ENCODE data around the gene SULF2.

The SULF2 gene

GRCh38 chr20:47686545-47686944, 98.7 kb downstream of the SULF2 start:
- Histone ChIP-seq H3K9me3 (no peaks in the 10 kb centered on the region), H3K27me3 (no peaks in the 10 kb centered on the region), H3K27ac (no peak overlapping the region), H3K36me3 (peaks cover 76% of the 10 kb centered on the region), H3K4me1 (ENCODE audit: control insufficient read depth in 1 of 2, insufficient read depth in 1 of 2, low read depth in 1 of 2, low read length in 1 of 2) (no peaks in the 10 kb centered on the region), H3K4me3 (ENCODE audit: low read depth in 1 of 2, low read length in 1 of 2) (no peak overlapping the region)
- TF ChIP-seq, protein P1, sequence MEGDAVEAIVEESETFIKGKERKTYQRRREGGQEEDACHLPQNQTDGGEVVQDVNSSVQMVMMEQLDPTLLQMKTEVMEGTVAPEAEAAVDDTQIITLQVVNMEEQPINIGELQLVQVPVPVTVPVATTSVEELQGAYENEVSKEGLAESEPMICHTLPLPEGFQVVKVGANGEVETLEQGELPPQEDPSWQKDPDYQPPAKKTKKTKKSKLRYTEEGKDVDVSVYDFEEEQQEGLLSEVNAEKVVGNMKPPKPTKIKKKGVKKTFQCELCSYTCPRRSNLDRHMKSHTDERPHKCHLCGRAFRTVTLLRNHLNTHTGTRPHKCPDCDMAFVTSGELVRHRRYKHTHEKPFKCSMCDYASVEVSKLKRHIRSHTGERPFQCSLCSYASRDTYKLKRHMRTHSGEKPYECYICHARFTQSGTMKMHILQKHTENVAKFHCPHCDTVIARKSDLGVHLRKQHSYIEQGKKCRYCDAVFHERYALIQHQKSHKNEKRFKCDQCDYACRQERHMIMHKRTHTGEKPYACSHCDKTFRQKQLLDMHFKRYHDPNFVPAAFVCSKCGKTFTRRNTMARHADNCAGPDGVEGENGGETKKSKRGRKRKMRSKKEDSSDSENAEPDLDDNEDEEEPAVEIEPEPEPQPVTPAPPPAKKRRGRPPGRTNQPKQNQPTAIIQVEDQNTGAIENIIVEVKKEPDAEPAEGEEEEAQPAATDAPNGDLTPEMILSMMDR (IDR thresholded peaks at IDR 0.05) = no peak

GRCh38 chr20:47684306-47685080, 100.8 kb downstream of the SULF2 start:
- Histone ChIP-seq H3K27ac (no peak overlapping the region), H3K36me3 (peaks cover 86% of the 10 kb centered on the region), H3K4me3 (ENCODE audit: low read depth in 1 of 2, low read length in 1 of 2) (no peak overlapping the region), H3K9me3 (no peaks in the 10 kb centered on the region), H3K27me3 (no peaks in the 10 kb centered on the region), H3K4me1 (ENCODE audit: control insufficient read depth in 1 of 2, insufficient read depth in 1 of 2, low read depth in 1 of 2, low read length in 1 of 2) (no peaks in the 10 kb centered on the region)
- TF ChIP-seq, protein P1 (IDR thresholded peaks at IDR 0.05) = no peak

DNA sequence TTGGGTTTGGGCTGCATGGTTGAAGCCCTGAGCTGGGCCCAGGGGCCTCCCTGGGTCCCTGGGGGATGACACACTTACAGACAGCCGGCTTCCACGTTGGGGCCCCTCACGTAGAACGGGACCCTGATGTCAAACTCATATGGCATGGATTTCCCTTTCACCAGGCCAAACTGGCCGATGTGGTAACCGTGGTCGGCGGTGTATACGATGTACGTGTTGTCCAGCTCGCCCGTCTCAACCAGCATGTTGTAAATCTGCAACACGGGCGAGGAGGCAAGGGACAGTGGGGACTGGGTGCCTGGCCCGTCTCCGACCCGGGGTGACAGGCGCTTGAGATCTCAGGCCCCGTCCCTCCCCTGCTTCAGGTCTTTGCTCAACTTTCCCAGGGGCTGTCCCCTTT, 102.4 kb downstream of the SULF2 start:
- Histone ChIP-seq H3K4me1 (ENCODE audit: control insufficient read depth in 1 of 2, insufficient read depth in 1 of 2, low read depth in 1 of 2, low read length in 1 of 2) (no peaks in the 10 kb centered on the region), H3K27me3 (no peaks in the 10 kb centered on the region), H3K4me3 (ENCODE audit: low read depth in 1 of 2, low read length in 1 of 2) (no peak overlapping the region), H3K27ac (no peak overlapping the region), H3K36me3 (peaks cover 88% of the 10 kb centered on the region), H3K9me3 (no peaks in the 10 kb centered on the region)
- TF ChIP-seq, protein P1 (IDR thresholded peaks at IDR 0.05) = no peak

GRCh38 chr20:47682028-47682783, 103.1 kb downstream of the SULF2 start:
- TF ChIP-seq, protein P1 (IDR thresholded peaks at IDR 0.05) = no peak
- no peaks in the 10 kb centered on the region for H3K4me1 ChIP-seq (ENCODE audit: control insufficient read depth in 1 of 2, insufficient read depth in 1 of 2, low read depth in 1 of 2, low read length in 1 of 2)
- H3K4me3 ChIP-seq (ENCODE audit: low read depth in 1 of 2, low read length in 1 of 2) = no peak overlapping the region
- no peak overlapping the region for H3K27ac ChIP-seq
- H3K27me3 ChIP-seq = no peaks in the 10 kb centered on the region
- peaks cover 90% of the 10 kb centered on the region for H3K36me3 ChIP-seq
- no peaks in the 10 kb centered on the region for H3K9me3 ChIP-seq

GRCh38 chr20:47680804-47681529, 104.3 kb downstream of the SULF2 start:
- TF ChIP-seq, protein P1 (IDR thresholded peaks at IDR 0.05) = no peak
- H3K4me3 ChIP-seq (ENCODE audit: low read depth in 1 of 2, low read length in 1 of 2) = no peak overlapping the region
- H3K27me3 ChIP-seq = no peaks in the 10 kb centered on the region
- peaks cover 90% of the 10 kb centered on the region for H3K36me3 ChIP-seq
- H3K27ac ChIP-seq = no peak overlapping the region
- H3K9me3 ChIP-seq = no peaks in the 10 kb centered on the region
- H3K4me1 ChIP-seq (ENCODE audit: control insufficient read depth in 1 of 2, insufficient read depth in 1 of 2, low read depth in 1 of 2, low read length in 1 of 2) = no peaks in the 10 kb centered on the region

All from neutrophil (primary cell).